Parathyroid adenoma (tissue), 2 donors: ENCODE data around the gene LRIG2.

Experiments used
- H2AFZ ChIP-seq: fragments of 300-600 bp; sonication (generic); one replicate; pipeline ENCODE4 v1.7.0; 2017; ENCODE audit warnings: antibody characterized with exemption, mild to moderate bottlenecking
- H3K27ac ChIP-seq: fragments of 300-600 bp; sonication (generic); one replicate; pipeline ENCODE4 v1.7.0; 2017
- H3K27me3 ChIP-seq: fragments of 300-600 bp; sonication (generic); one replicate; pipeline ENCODE4 v1.7.0; 2017; ENCODE audit warnings: low read length; ENCODE audit not compliant: control insufficient read depth, insufficient read depth
- H3K36me3 ChIP-seq: fragments of 300-600 bp; sonication (generic); one replicate; pipeline ENCODE4 v1.7.0; 2017; ENCODE audit warnings: low read length; ENCODE audit not compliant: control insufficient read depth, insufficient read depth
- H3K4me1 ChIP-seq: fragments of 300-600 bp; sonication (generic); one replicate; pipeline ENCODE4 v1.7.0; 2017; ENCODE audit warnings: control low read depth
- H3K4me2 ChIP-seq: fragments of 300-600 bp; sonication (generic); one replicate; pipeline ENCODE4 v1.7.0; 2017; ENCODE audit warnings: low read length
- H3K4me3 ChIP-seq: fragments of 300-600 bp; sonication (generic); one replicate; pipeline ENCODE4 v1.7.0; 2017; ENCODE audit warnings: low read depth, low read length
- H3K79me2 ChIP-seq: fragments of 300-600 bp; sonication (generic); one replicate; pipeline ENCODE4 v1.7.0; 2017; ENCODE audit warnings: control low read depth
- H3K9ac ChIP-seq: fragments of 300-600 bp; sonication (generic); one replicate; pipeline ENCODE4 v1.7.0; 2017; ENCODE audit warnings: mild to moderate bottlenecking
- H3K9me3 ChIP-seq: fragments of 300-600 bp; sonication (generic); one replicate; pipeline ENCODE4 v1.7.0; 2017; ENCODE audit warnings: low read length; ENCODE audit not compliant: control insufficient read depth
- TF ChIP-seq, protein P1 (sequence below): fragments of 300-600 bp; sonication (generic); IDR thresholded peaks from one replicate; pipeline ENCODE4 v1.7.0; 2017; ENCODE audit warnings: antibody characterized with exemption, mild to moderate bottlenecking
- donor health status: primary hyperparathyroidism.

LRIG2 gene

DNA sequence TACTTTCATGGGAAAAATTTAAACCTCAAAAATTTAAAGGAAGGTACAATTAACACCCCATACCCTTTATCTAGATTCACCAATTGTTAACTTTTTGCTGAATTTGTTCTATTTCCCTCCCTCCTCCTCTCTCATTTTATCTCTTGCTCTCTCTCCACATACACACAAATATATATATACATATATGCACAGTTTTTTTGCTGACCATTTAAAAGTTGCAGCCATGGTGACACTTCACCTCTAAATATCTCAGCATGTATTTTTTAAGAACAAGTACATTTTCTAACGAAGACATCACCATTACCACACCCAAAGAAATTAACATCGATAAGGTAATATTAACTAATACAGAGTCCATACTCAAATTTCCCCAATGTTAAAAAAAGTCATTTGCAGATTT is 33.9 kb downstream of the LRIG2 start:
- TF ChIP-seq, protein P1, sequence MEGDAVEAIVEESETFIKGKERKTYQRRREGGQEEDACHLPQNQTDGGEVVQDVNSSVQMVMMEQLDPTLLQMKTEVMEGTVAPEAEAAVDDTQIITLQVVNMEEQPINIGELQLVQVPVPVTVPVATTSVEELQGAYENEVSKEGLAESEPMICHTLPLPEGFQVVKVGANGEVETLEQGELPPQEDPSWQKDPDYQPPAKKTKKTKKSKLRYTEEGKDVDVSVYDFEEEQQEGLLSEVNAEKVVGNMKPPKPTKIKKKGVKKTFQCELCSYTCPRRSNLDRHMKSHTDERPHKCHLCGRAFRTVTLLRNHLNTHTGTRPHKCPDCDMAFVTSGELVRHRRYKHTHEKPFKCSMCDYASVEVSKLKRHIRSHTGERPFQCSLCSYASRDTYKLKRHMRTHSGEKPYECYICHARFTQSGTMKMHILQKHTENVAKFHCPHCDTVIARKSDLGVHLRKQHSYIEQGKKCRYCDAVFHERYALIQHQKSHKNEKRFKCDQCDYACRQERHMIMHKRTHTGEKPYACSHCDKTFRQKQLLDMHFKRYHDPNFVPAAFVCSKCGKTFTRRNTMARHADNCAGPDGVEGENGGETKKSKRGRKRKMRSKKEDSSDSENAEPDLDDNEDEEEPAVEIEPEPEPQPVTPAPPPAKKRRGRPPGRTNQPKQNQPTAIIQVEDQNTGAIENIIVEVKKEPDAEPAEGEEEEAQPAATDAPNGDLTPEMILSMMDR = no peak
- H3K36me3 ChIP-seq = no peaks in the 10 kb centered on the region

DNA sequence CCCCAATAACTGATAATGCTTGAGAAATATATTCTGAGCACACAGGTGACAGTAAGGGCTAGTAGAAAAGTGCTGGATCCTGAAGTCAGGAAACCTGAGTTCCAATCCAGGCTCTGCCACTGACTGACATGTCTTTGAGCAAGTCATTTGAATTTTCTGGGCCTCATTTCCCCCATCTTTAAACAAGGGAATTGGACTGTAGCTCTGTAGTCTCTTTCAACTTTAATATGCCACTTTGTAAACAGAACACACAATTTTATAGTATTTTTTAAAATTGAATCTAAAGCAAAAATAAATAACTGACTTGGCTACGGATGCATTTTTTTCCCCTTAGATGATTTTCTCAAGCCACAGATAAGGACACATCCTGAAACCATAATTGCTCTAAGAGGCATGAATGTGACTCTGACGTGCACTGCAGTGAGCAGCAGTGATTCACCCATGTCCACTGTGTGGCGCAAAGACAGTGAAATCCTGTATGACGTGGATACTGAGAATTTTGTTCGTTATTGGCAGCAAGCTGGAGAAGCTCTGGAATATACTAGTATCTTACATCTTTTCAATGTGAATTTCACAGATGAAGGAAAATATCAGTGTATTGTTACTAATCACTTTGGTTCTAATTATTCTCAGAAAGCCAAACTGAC is 37.0 kb downstream of the LRIG2 start:
- Histone ChIP-seq H3K9ac (no peak overlapping the region), H3K4me1 (no peaks in the 10 kb centered on the region), H3K79me2 (no peaks in the 10 kb centered on the region), H3K4me3 (no peak overlapping the region), H3K9me3 (no peaks in the 10 kb centered on the region), H3K27me3 (no peaks in the 10 kb centered on the region), H3K4me2 (no peak overlapping the region), H2AFZ (no peak overlapping the region), H3K27ac (peak overlapping the region; percentile 7), H3K36me3 (no peaks in the 10 kb centered on the region)
- TF ChIP-seq, protein P1 = no peak

More for the DNA sequence above, 33.9 kb downstream of the LRIG2 start:
- no peak overlapping the region for H3K4me2 ChIP-seq
- H3K9me3 ChIP-seq = no peaks in the 10 kb centered on the region
- no peak overlapping the region for H2AFZ ChIP-seq
- H3K4me1 ChIP-seq = no peaks in the 10 kb centered on the region
- no peaks in the 10 kb centered on the region for H3K79me2 ChIP-seq
- no peaks in the 10 kb centered on the region for H3K27me3 ChIP-seq
- H3K9ac ChIP-seq = no peak overlapping the region
- H3K27ac ChIP-seq = no peak overlapping the region
- H3K4me3 ChIP-seq = no peak overlapping the region

DNA sequence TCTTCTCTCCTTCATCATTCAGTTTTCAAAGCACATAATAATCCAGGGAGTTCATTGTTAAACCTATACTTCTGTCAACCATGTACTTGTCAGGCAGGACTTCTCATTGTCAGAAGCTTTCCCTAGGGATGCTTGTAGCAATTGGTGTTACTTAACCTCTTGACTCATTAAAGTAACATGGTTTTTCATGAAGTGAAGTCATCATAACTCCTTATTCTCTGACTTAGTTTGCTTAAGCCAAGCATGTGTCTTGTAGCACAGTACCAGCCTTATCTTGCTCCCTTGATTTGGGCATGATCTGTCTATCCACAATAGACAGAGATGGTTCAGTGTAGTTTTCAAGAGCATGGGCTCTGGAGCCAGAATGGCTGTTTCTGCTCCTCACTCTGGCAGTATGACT is 45.3 kb downstream of the LRIG2 start:
- no peak overlapping the region for H3K27ac ChIP-seq
- no peak overlapping the region for H3K4me3 ChIP-seq
- no peak overlapping the region for H3K9ac ChIP-seq
- H3K36me3 ChIP-seq = no peaks in the 10 kb centered on the region
- H3K9me3 ChIP-seq = no peaks in the 10 kb centered on the region
- no peak overlapping the region for H2AFZ ChIP-seq
- H3K27me3 ChIP-seq = no peaks in the 10 kb centered on the region
- no peaks in the 10 kb centered on the region for H3K4me1 ChIP-seq
- H3K79me2 ChIP-seq = no peaks in the 10 kb centered on the region
- TF ChIP-seq, protein P1 = no peak
- H3K4me2 ChIP-seq = no peak overlapping the region

DNA sequence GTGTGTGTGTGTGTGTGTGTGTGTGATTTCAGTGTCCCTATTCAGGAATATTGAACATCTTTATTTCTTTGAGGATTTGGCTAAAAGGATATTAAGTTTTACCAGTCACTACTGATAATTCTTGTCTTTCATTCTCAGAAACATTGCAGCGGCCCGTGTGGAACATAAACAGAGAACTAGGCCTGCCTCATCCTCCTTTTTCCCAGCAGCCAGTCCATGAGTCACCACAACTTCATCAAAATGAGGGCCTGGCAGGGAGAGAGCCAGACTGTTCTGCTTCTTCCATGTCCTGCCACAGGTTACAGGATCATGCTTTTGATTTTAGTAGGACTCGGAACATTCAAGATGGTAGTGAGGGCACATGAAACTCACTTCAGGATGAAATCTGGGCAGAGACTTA is 50.7 kb downstream of the LRIG2 start:
- Histone ChIP-seq H3K9me3 (no peaks in the 10 kb centered on the region), H3K4me2 (no peak overlapping the region), H3K4me1 (no peaks in the 10 kb centered on the region), H2AFZ (no peak overlapping the region), H3K4me3 (no peak overlapping the region), H3K79me2 (no peaks in the 10 kb centered on the region), H3K9ac (no peak overlapping the region), H3K36me3 (no peaks in the 10 kb centered on the region), H3K27ac (no peak overlapping the region), H3K27me3 (no peaks in the 10 kb centered on the region)
- TF ChIP-seq, protein P1 = no peak

DNA sequence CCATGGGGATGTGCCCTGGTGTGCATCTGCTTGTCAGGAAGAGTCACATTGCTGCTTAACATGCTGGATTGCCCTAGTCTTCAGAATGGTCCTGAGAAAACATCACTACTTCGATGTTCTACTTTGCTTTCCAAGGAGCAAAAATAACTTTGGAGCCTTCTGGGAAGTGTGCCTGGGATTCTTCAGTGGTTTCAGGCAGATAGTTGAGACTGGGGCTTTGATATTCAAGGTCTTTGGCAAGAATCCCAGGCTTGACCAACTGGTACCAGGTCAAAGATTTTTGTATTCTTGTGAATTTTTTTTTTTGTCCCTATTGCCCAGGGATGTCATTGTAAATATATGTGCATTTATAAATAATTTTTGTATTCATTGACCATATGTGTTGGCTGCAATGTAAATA is 51.4 kb downstream of the LRIG2 start:
- Histone ChIP-seq H3K27me3 (no peaks in the 10 kb centered on the region), H3K4me3 (no peak overlapping the region), H3K9me3 (no peaks in the 10 kb centered on the region), H3K79me2 (no peaks in the 10 kb centered on the region), H3K4me2 (no peak overlapping the region), H3K9ac (no peak overlapping the region), H3K36me3 (no peaks in the 10 kb centered on the region), H3K4me1 (no peaks in the 10 kb centered on the region), H2AFZ (no peak overlapping the region), H3K27ac (no peak overlapping the region)
- TF ChIP-seq, protein P1 = no peak
